ENCODE results near the gene POLR1E. TPM values are rescaled to one million over a fixed set of nuclear protein-coding genes. Genes with fewer than 3 reads are reported as not detected.

Gene POLR1E
- total RNA-seq, 6 experiments from 2014 or later = 11.7 to 18.1 (median 14.4) TPM

DNA sequence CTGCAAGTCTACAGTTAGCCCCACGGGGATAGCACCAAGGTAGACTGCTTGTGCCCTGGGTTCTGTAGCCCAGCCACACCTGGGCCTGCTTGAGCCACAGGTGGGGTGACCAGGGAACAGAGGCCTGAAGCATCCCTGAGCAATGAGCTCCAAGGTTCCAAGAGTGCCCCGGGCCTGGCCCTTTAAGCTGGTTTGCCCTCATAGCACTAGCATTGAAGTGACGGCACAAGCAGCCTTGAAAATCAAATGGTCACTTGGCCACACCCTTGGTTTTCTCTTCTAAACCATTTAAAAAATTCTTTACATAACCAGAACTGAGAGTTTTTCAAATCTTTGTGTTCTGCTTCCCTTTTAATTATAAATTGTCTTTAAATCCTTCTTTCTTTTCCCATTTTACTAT is 65.7 kb downstream of the POLR1E start:
- Histone ChIP-seq H3K9me3 (no peaks in the 10 kb centered on the region), H3K4me3 (no peak overlapping the region), H3K27me3 (no peaks in the 10 kb centered on the region), H3K27ac (no peak overlapping the region), H3K4me1 (no peaks in the 10 kb centered on the region), H3K36me3 (no peaks in the 10 kb centered on the region)
- WGBS (ENCODE audit: insufficient coverage, low coverage, low lambda C conversion rate, missing lambda C conversion rate) = 83% methylated on average over 1 of the region's 3 CpGs
- DNase-seq (no peak), ATAC-seq (no peak)
- TF ChIP-seq, protein P1, sequence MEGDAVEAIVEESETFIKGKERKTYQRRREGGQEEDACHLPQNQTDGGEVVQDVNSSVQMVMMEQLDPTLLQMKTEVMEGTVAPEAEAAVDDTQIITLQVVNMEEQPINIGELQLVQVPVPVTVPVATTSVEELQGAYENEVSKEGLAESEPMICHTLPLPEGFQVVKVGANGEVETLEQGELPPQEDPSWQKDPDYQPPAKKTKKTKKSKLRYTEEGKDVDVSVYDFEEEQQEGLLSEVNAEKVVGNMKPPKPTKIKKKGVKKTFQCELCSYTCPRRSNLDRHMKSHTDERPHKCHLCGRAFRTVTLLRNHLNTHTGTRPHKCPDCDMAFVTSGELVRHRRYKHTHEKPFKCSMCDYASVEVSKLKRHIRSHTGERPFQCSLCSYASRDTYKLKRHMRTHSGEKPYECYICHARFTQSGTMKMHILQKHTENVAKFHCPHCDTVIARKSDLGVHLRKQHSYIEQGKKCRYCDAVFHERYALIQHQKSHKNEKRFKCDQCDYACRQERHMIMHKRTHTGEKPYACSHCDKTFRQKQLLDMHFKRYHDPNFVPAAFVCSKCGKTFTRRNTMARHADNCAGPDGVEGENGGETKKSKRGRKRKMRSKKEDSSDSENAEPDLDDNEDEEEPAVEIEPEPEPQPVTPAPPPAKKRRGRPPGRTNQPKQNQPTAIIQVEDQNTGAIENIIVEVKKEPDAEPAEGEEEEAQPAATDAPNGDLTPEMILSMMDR (IDR thresholded peaks at IDR 0.05) = no peak
- TF ChIP-seq POLR2A (IDR thresholded peaks at IDR 0.05) = no peak
- intact Hi-C loops (cut with DNase I) = no loop called here

DNA sequence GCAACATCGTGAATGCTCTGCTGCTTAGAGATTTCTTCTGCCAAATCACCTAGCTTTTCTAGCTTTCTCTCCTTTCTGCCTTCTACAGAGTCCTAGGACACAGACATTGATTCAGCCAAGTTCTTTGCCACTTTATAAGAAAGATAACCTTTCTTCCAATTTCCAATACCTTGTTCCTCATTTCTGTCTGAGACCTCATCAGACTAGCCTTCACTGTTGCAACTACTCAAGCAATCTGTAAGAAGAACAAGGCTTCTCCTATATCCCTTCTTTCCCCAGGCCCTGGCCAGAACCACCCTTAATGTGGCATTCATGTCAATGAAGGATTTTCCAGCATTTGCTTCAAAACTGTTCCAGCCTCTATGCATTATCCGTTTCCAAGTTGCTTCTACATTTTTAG is 66.1 kb downstream of the POLR1E start:
- Histone ChIP-seq H3K4me1 (no peaks in the 10 kb centered on the region), H3K9me3 (no peaks in the 10 kb centered on the region), H3K36me3 (no peaks in the 10 kb centered on the region), H3K4me3 (no peak overlapping the region), H3K27ac (no peak overlapping the region), H3K27me3 (no peaks in the 10 kb centered on the region)
- intact Hi-C loops (cut with DNase I) = no loop called here
- 94% methylated on average over 2 of the region's 2 CpGs for WGBS (ENCODE audit: insufficient coverage, low coverage, low lambda C conversion rate, missing lambda C conversion rate)
- DNase-seq (no peak), ATAC-seq (no peak)
- TF ChIP-seq, protein P1 (IDR thresholded peaks at IDR 0.05) = no peak

Other genes with a start within 250 kb of the POLR1E start
- 100 to 1,000 TPM; 159 to 424 (median 359) TPM for gene GRHPR, start 63.3 kb upstream of the POLR1E start, total RNA-seq
- 1 to 10 TPM; 4.3 to 6.6 (median 5.5) TPM for gene ZBTB5, start 20.5 kb upstream of the POLR1E start, total RNA-seq
- 1 to 10 TPM; 2.5 to 5.9 (median 4.0) TPM for gene FBXO10, start 90.4 kb downstream of the POLR1E start, total RNA-seq
- 10 to 100 TPM; 30.9 to 58.9 (median 32.9) TPM for gene TOMM5, start 106.6 kb downstream of the POLR1E start, total RNA-seq
- gene FRMPD1, start 165.0 kb downstream of the POLR1E start, total RNA-seq = under 1 TPM; 0.10 to 0.74 (median 0.51) TPM